Raji (cell line): ENCODE measurements around the gene STAT5A.

Source experiments
- POLR2A ChIP-seq: IDR thresholded peaks from 2 replicates; pipeline ENCODE4 v1.6.1; 2011; ENCODE audit warnings: low read depth, low read length, control low read depth; ENCODE audit not compliant: insufficient read depth

STAT5A gene

DNA sequence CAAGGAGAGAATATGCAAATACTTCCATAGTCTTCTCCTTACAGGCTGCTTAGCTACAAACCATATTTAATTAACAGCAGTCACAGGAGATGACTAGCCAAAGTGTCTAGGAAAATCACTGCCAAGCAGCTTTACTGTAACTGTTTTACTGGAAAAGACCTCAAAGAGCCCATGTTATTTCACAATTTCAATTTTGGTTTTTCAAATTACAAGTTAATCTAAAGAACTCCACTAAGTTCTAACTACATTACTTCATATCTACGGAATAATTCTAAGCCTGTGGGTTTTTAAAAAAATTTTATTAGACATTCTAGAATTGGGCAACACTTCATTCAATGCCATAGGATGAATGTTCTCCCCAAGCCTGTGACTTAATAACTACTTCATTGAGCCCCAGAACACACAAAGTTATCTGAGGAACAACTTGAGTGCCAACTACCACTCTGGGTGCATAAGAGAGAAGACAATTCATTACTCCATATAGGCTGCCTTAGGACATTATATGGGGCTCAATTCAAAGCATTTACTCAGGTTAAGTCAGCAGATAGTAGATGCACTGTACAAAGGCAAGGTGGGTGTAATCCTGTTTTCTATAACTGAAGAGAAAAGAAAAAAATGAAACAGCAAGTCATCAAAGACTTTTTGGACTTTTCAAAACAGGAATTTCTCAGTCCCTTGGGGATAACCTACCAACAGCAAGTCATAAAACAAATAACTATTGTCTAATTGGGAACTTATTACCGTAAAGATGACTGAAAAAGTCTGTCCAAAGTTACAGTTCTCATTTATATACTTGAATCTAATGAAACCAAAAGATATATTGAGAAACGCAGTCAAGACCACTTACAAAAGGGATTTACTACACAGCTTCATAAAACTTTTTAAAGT, 66.9 kb downstream of the STAT5A start:
- no peak for TF ChIP-seq POLR2A

DNA sequence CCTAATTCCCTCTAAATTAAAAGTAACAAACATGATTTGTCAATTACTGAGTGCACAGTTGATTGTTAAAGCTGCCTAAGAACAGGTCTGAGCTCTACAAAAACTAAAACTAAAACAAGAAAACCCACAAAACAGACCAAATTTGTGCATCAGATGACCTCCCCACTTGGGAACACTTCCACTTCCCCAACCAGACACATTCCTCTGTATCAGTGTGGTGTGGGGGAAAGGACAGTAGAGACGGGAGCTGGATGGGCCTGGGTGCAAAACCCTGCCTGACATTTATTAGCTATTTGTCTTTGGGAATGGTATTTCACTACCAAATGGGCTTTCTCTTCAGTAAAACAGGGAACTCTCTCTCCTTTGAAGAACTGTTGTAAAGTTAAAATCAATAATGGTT, 70.1 kb downstream of the STAT5A start:
- no peak for TF ChIP-seq POLR2A

DNA sequence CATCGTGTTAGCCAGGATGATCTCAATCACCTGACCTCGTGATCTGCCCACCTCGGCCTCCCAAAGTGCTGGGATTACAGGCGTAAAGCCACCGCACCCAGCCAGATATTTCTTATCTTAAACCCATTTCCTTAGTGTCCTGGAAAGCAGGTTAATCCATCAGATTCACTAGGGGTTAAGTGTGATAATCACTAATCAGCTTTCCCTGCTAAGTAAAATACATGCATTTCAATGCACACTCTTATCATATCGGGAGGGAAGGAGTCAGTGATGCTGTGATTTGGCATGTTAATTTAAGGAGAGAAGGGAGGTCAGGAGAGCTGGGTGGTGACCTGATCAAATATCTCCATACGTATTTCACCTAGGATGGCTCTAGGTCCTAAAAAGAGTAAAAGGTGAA, 70.8 kb downstream of the STAT5A start:
- no peak for TF ChIP-seq POLR2A
